Osteocyte (in vitro differentiated cells): Measurements from ENCODE around the gene ZFYVE21. TPM values are rescaled to one million over a fixed set of nuclear protein-coding genes. Genes with fewer than 3 reads are reported as not detected.

Source experiments
- DNase-seq: peaks from one replicate; pipeline ENCODE4 v3.0.0; 2021; ENCODE audit warnings: mixed read lengths; ENCODE audit not compliant: unreplicated experiment; ENCODE audit errors: extremely low spot score
- H3K27ac Mint-ChIP-seq: one replicate; pipeline ENCODE4 v1.8.0; 2021; ENCODE audit warnings: mild to moderate bottlenecking, mixed read lengths; ENCODE audit not compliant: unreplicated experiment
- H3K27me3 Mint-ChIP-seq: one replicate; pipeline ENCODE4 v1.8.0; 2021; ENCODE audit warnings: mixed read lengths; ENCODE audit not compliant: unreplicated experiment
- H3K36me3 Mint-ChIP-seq: one replicate; pipeline ENCODE4 v1.8.0; 2021; ENCODE audit warnings: mixed read lengths; ENCODE audit not compliant: unreplicated experiment
- H3K4me1 Mint-ChIP-seq: one replicate; pipeline ENCODE4 v1.8.0; 2021; ENCODE audit warnings: mixed read lengths; ENCODE audit not compliant: unreplicated experiment
- H3K4me3 Mint-ChIP-seq: one replicate; pipeline ENCODE4 v1.8.0; 2021; ENCODE audit warnings: mild to moderate bottlenecking, moderate library complexity, mixed read lengths; ENCODE audit not compliant: unreplicated experiment
- H3K9me3 Mint-ChIP-seq: one replicate; pipeline ENCODE4 v1.8.0; 2021; ENCODE audit warnings: mixed read lengths; ENCODE audit not compliant: unreplicated experiment
- total RNA-seq: library from RNA; stranded (reverse); gene quantifications from 2 replicates; pipeline ENCODE4 v1.2.1, GENCODE V29; 2021
- TF ChIP-seq, protein P1 (sequence below): fragments of 200-600 bp; sonication (generic); IDR thresholded peaks from 2 replicates; pipeline ENCODE4 v1.5.0; 2021; ENCODE audit warnings: antibody characterized with exemption, mild to moderate bottlenecking, moderate library complexity

Gene ZFYVE21
- total RNA-seq, 1 donor from 2014 or later: 52.9 TPM

DNA sequence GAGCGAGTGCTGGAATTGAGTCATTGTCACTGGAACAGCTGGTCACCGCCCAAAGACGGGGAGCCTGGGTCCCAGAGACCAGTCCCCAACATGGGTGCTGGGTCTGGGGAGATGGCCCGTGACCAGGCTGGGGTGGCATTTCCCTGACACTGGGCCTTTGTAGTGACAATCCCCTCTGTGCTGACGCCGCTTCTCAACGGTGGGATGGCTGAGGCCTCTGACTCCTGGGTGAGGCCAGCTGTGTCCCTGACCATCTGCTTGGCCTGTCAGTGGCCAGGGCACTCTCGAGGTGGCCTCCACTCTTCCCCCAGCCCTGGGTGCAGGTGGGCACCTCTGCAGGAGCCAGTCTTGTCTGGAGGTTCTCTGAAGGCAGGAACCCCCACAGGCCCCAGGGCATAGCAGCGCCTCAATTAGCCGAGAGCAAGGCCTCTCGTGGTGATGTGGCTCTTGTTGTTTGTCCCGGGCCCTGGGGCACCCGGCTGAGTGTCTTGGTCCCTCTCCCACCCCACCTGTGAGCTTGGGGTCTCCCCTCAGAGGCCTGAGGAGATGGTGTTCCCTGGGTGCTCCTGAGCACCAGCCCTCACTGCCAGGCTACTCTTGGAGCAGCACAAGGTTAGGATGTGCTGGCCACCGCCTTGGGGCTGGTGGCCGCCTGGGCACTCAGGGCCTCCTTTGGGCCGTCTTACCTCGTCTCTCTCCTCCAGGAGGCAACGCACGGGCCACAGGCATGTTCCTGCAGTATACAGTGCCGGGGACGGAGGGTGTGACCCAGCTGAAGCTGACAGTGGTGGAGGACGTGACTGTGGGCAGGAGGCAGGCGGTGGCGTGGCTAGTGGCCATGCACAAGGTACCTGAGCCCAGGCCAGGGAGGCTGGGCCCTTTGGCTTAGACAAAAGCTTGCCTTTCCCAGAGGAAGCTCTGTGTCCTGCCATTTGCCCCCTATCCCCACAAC lies 16.6 kb downstream of the ZFYVE21 start:
- H3K36me3 Mint-ChIP-seq: peaks cover 20% of the 10 kb centered on the region
- no peak for DNase-seq
- no peak overlapping the region for H3K4me3 Mint-ChIP-seq
- no peaks in the 10 kb centered on the region for H3K9me3 Mint-ChIP-seq
- peaks cover 3% of the 10 kb centered on the region for H3K4me1 Mint-ChIP-seq
- TF ChIP-seq, protein P1, sequence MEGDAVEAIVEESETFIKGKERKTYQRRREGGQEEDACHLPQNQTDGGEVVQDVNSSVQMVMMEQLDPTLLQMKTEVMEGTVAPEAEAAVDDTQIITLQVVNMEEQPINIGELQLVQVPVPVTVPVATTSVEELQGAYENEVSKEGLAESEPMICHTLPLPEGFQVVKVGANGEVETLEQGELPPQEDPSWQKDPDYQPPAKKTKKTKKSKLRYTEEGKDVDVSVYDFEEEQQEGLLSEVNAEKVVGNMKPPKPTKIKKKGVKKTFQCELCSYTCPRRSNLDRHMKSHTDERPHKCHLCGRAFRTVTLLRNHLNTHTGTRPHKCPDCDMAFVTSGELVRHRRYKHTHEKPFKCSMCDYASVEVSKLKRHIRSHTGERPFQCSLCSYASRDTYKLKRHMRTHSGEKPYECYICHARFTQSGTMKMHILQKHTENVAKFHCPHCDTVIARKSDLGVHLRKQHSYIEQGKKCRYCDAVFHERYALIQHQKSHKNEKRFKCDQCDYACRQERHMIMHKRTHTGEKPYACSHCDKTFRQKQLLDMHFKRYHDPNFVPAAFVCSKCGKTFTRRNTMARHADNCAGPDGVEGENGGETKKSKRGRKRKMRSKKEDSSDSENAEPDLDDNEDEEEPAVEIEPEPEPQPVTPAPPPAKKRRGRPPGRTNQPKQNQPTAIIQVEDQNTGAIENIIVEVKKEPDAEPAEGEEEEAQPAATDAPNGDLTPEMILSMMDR: no peak
- H3K27me3 Mint-ChIP-seq: no peaks in the 10 kb centered on the region
- H3K27ac Mint-ChIP-seq: no peak overlapping the region

DNA sequence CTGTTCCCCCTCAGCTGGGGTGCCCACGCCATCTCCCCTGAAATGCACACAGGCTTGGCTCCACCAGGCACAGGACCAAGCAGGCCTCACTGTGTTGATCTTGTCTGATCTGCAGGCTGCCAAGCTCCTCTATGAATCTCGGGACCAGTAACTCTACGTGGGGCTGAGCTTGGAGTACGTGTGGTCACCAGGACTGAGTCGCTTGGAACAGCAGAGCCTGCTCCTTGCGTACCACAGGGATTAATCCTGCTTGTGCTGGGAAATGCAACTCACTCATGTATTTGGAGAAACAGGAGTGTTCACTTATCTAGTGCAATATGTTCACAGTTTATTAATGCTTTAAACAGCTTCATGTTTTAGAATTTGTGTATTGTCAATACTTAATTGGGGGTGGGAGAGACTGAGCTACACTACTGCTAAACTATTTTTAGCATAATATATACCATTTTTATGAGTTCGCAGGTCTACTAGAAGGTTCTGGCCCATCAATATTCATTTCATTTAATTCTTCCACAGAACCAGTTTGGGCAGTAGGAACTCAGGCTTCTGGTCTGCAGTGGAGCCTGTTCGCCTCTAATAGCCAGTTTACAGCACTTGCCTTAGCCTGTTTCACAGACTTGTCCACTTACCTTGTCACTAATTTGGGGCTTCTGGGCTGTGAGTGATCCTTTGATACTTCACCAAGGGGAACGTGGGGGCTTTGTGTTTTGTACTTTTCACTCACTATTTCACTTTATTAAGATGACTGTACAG lies 17.4 kb downstream of the ZFYVE21 start:
- Mint-ChIP-seq H3K9me3 (no peaks in the 10 kb centered on the region), H3K27me3 (no peaks in the 10 kb centered on the region)
- DNase-seq: no peak

DNA sequence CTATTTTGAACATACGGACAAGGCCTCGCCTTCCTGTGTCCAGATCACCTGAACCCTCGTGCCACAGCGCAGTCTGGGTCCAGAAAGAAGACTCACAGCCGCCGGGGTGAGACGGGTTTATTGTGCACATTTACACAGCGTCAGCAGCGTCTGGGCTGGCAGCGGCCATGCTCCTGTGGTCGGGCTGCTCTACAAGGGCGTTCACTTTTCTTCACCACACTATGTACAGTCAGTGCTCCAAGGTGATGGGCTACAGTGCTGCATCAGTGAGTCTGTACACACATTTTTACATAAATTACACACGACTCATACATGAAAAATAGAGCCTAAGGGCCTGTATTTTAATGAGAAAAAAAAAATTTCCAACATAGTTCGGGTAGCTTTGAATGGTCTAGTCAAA lies 18.0 kb downstream of the ZFYVE21 start:
- Mint-ChIP-seq H3K4me3 (no peak overlapping the region), H3K36me3 (peaks cover 23% of the 10 kb centered on the region), H3K27ac (no peak overlapping the region), H3K9me3 (no peaks in the 10 kb centered on the region), H3K27me3 (no peaks in the 10 kb centered on the region), H3K4me1 (peaks cover 3% of the 10 kb centered on the region)
- TF ChIP-seq, protein P1: no peak
- DNase-seq: no peak

More for the DNA sequence above, 17.4 kb downstream of the ZFYVE21 start:
- Mint-ChIP-seq H3K27ac (no peak overlapping the region), H3K4me3 (no peak overlapping the region), H3K4me1 (peaks cover 3% of the 10 kb centered on the region), H3K36me3 (peaks cover 21% of the 10 kb centered on the region)
- TF ChIP-seq, protein P1: no peak

DNA sequence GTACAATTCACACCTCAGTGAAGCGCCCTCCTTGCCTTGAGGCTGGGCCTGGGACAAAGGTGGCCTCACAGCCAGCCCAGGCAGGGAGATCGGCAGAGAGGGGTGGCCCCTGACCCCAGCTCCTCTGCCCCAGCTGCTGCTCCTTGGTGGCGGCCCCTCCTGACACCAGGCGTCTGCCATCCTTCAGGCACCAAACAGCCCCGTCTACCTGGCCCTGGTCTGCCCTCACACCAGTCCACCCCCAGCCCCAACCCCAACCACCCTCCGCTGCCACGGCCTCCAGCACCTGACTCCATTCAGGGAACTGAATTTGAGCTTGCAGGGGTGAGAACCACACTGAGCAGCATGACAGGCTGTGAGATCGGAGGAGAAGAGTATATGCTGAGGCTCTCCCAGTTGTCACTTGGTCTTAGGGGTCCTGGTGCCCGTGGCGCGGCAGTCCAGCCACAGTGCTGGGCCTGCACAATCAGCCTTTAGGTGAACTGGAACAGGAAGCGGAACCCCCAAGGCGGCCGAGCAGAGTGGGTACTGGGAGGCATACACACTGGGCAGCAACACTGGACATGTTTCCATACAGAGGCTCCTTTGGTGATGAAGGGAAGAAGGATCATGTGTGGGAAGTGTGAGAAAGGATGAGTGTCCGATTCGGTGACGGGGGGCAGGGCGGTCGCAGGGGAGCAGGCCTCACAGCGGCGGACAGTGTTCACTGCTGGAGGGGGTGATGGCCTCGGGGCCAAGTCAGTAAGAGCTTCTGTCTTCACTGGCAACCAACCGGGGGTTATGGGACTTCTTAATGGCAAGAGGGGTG lies 18.7 kb downstream of the ZFYVE21 start:
- no peak for DNase-seq

More for the DNA sequence above, 18.7 kb downstream of the ZFYVE21 start:
- Mint-ChIP-seq H3K4me3 (no peak overlapping the region), H3K4me1 (peaks cover 3% of the 10 kb centered on the region), H3K27me3 (no peaks in the 10 kb centered on the region), H3K27ac (no peak overlapping the region), H3K36me3 (peaks cover 21% of the 10 kb centered on the region), H3K9me3 (no peaks in the 10 kb centered on the region)
- TF ChIP-seq, protein P1: no peak
